Testis (tissue), 2 donors: ENCODE data around the gene PCBP4.

Experiments used
- POLR2A ChIP-seq: fragments of 450-650 bp; IDR thresholded peaks from one replicate; pipeline ENCODE4 v1.6.1; 2017; ENCODE audit warnings: antibody characterized with exemption, mild to moderate bottlenecking, moderate library complexity
- TF ChIP-seq, protein P1 (sequence below), 3 experiments: fragments of 450-650 bp in 2 of 3; fragments of 200-600 bp in 1 of 3; sonication (generic) in 1 of 3; IDR thresholded peaks; one replicate each; pipeline ENCODE4 v1.5.1; 2016 to 2019; ENCODE audit warnings: antibody characterized with exemption in 3 of 3, mild to moderate bottlenecking in 2 of 3, moderate library complexity in 1 of 3

DNA sequence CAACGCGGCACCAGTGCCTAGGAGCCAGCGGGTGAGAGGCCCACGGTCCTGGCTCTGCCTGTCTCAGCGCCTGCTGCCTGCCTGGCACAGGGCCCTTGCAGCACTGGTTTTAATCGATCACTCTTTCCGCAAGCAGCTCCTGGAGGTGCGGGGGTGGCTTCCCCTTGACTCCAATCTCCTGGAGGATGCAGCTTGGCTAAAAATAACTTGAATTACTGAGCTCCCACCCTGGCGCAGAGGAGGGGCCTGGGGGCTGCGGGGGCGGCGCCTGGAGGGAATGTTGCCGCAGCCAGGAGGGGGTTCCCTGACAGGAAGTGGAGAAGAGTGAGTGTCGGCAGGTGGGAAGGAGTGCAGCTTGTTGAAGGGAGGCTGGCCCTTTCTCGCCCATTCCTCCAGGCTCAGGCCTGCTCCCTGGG is 38.3 kb upstream of the PCBP4 start:
- no peak for TF ChIP-seq POLR2A
- TF ChIP-seq, protein P1, sequence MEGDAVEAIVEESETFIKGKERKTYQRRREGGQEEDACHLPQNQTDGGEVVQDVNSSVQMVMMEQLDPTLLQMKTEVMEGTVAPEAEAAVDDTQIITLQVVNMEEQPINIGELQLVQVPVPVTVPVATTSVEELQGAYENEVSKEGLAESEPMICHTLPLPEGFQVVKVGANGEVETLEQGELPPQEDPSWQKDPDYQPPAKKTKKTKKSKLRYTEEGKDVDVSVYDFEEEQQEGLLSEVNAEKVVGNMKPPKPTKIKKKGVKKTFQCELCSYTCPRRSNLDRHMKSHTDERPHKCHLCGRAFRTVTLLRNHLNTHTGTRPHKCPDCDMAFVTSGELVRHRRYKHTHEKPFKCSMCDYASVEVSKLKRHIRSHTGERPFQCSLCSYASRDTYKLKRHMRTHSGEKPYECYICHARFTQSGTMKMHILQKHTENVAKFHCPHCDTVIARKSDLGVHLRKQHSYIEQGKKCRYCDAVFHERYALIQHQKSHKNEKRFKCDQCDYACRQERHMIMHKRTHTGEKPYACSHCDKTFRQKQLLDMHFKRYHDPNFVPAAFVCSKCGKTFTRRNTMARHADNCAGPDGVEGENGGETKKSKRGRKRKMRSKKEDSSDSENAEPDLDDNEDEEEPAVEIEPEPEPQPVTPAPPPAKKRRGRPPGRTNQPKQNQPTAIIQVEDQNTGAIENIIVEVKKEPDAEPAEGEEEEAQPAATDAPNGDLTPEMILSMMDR (IDR thresholded peaks at IDR 0.05): peak in 1 of 3 experiments; percentile 6
